HepG2 (cell line): ENCODE results near the gene PGAP3. TPM values are rescaled to one million over a fixed set of nuclear protein-coding genes. Genes with fewer than 3 reads are reported as not detected.

Experiments
- GLMP ChIP-seq: sonication (generic); formaldehyde crosslinking; IDR thresholded peaks from 2 replicates; pipeline ENCODE4 v1.9.0; 2021; ENCODE audit warnings: missing genetic modification reagents, mild to moderate bottlenecking, borderline replicate concordance
- MTA1 ChIP-seq: sonication (generic); formaldehyde crosslinking; IDR thresholded peaks from 2 replicates; pipeline ENCODE4 v1.4.0; 2020; ENCODE audit warnings: missing genetic modification reagents, mild to moderate bottlenecking, borderline replicate concordance
- STAG1 ChIP-seq: sonication (generic); formaldehyde crosslinking; IDR thresholded peaks from 2 replicates; pipeline ENCODE4 v1.4.0; 2020; ENCODE audit warnings: missing genetic modification reagents
- ZBED4 ChIP-seq: sonication (generic); formaldehyde crosslinking; IDR thresholded peaks from 2 replicates; pipeline ENCODE4 v1.4.0; 2020; ENCODE audit warnings: missing genetic modification reagents, borderline replicate concordance
- ZHX2 ChIP-seq, 2 experiments: sonication (generic) in 1 of 2; formaldehyde crosslinking in 1 of 2; IDR thresholded peaks; 2 replicates each; pipeline versions ENCODE4 v1.6.1 to v1.9.0; 2014 to 2022; ENCODE audit warnings: antibody characterized with exemption in 1 of 2, borderline replicate concordance in 1 of 2, inconsistent platforms in 1 of 2, low read depth in 1 of 2, missing genetic modification reagents in 1 of 2
- ZMAT5 ChIP-seq: sonication (generic); formaldehyde crosslinking; IDR thresholded peaks from 2 replicates; pipeline ENCODE4 v1.5.0; 2020; ENCODE audit warnings: mild to moderate bottlenecking, low read depth, missing genetic modification reagents, borderline replicate concordance
- ZNF274 ChIP-seq: sonication (generic); formaldehyde crosslinking; IDR thresholded peaks from 2 replicates; pipeline ENCODE4 v1.5.1; 2020; ENCODE audit warnings: mild to moderate bottlenecking, missing genetic modification reagents
- ZNF350 ChIP-seq: sonication (generic); formaldehyde crosslinking; IDR thresholded peaks from 2 replicates; pipeline ENCODE4 v1.4.0; 2020; ENCODE audit warnings: mild to moderate bottlenecking, low read depth, missing genetic modification reagents, borderline replicate concordance
- ZNF530 ChIP-seq: sonication (generic); formaldehyde crosslinking; IDR thresholded peaks from 2 replicates; pipeline ENCODE4 v1.5.0; 2020; ENCODE audit warnings: low read depth, mild to moderate bottlenecking, missing genetic modification reagents
- ZNF639 ChIP-seq: conservative IDR thresholded peaks from 2 replicates; pipeline ENCODE4 v1.6.1; 2018; ENCODE audit warnings: missing genetic modification reagents
- ZNF670 ChIP-seq: sonication (generic); formaldehyde crosslinking; IDR thresholded peaks from 2 replicates; pipeline ENCODE4 v1.8.0; 2022; ENCODE audit warnings: mild to moderate bottlenecking, missing genetic modification reagents, borderline replicate concordance
- ZSCAN29 ChIP-seq: sonication (generic); formaldehyde crosslinking; conservative IDR thresholded peaks from 2 replicates; pipeline ENCODE4 v1.4.0; 2020; ENCODE audit warnings: mild to moderate bottlenecking, missing genetic modification reagents
- polyA plus RNA-seq, 8 experiments: library from polyadenylated mRNA; depleted of rRNA in 3 of 8; stranded (reverse) in 7 of 8; unstranded in 1 of 8; fragments of >200 nt; fragmentation: Illumina TruSeq in 4 of 8; extraction: Trizol in 4 of 8; gene quantifications; 2 replicates each; pipeline versions ENCODE4 v1.2.1 to v1.2.3, GENCODE V29; 2011 to 2016; ENCODE audit warnings: low read depth in 4 of 8, missing spikeins in 1 of 8, mixed read lengths in 1 of 8; ENCODE audit not compliant: insufficient read depth in 1 of 8
- total RNA-seq, 5 experiments: library from RNA; depleted of rRNA; stranded (reverse); fragments of >200 nt; fragmentation: Illumina TruSeq; extraction: Trizol; gene quantifications; 2 replicates each; pipeline ENCODE4 v1.2.3, GENCODE V29; 2016; ENCODE audit warnings: low read depth in 1 of 5
- TF ChIP-seq, protein P1 (sequence below): sonication (generic); formaldehyde crosslinking; IDR thresholded peaks from 2 replicates; pipeline ENCODE4 v1.8.1; 2023; ENCODE audit warnings: mild to moderate bottlenecking, moderate library complexity, missing genetic modification reagents

The PGAP3 gene
- total and polyA plus RNA-seq, 2 of the 13 experiments (the other 11 are each of a cell fraction or from before 2014, with no cell fraction given) = 11.9 to 14.6 TPM

DNA sequence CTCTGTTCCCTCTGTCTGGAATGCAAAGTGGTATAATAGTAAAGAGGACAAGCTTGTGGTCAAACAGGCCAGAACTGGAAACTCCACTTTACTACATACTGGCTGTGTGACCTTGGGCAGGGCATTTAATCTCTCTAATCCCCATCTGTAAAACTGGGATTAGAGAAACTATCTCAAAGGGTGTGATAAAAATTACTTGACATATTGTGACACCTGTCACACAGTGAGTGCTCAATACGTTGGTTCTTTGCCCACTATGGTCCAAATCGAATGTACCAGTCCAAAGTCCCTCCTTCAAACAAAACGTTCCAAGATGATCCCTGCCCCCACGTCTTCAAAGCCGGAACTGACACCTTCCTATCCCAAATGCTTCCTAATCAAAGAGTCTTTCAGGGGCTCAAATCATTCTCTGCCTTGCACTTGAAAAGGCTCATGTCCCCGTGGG is 734 bp downstream of the PGAP3 start (continued):
- TF ChIP-seq ZHX2 (IDR thresholded peaks at IDR 0.05; ENCODE audit: low read depth) = no peak
- no peak for TF ChIP-seq ZHX2 (CRISPR knock-in tag; IDR thresholded peaks at IDR 0.05; ENCODE audit: borderline replicate concordance)
- TF ChIP-seq, protein P1, sequence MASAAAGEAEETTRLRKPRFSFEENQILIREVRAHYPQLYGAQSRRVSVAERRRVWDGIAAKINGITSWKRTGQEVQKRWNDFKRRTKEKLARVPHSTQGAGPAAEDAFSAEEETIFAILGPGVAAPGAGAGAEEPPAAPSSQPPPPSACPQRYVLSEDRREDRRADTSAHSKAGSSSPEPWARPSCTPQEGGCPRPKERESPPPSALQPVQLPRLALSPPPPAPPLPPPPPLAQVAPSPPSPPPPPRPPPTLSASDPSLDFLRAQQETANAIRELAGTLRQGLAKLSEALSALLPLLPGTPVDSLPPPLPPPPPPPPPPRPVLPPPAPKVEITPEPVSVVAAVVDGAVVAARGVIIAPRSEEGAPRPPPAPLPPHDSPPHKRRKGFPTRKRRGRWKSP = 0 out of 2 replicates have a peak, but pooled peaks have one; percentile 14
- TF ChIP-seq ZNF350 (CRISPR knock-in tag) = no peak
- no peak; the same call in 1 of the 2 replicates for TF ChIP-seq MTA1 (CRISPR knock-in tag)
- no peak for TF ChIP-seq GLMP (CRISPR knock-in tag)
- TF ChIP-seq ZNF670 (CRISPR knock-in tag) = no peak; the same call in 1 of the 2 replicates
- TF ChIP-seq STAG1 (CRISPR knock-in tag) = no peak
- TF ChIP-seq ZBED4 (CRISPR knock-in tag) = peak; percentile 83
- 0 out of 2 replicates have a peak, but pooled peaks have one; percentile 53 for TF ChIP-seq ZNF639
- TF ChIP-seq ZSCAN29 (CRISPR knock-in tag) = no peak
- TF ChIP-seq ZNF274 = no peak
- TF ChIP-seq ZNF530 (CRISPR knock-in tag) = no peak
- TF ChIP-seq ZMAT5 (CRISPR knock-in tag) = no peak
